ENCODE data around the gene PTPRN2. TPM values are rescaled to one million over a fixed set of nuclear protein-coding genes. Genes with fewer than 3 reads are reported as not detected.
"Not testable (repeated sequence)": the region's sequence is repeated elsewhere in the genome, so short reads cannot be mapped to it uniquely, and the experiment has no call there.

Gene PTPRN2
- total RNA-seq, 1 donor from 2014 or later, result 7.8 TPM

GRCh38 chr7:158385496-158386354 lies 201.9 kb downstream of the PTPRN2 start:
- DNase-seq (ENCODE audit: low spot score), result not testable (repeated sequence)

GRCh38 chr7:158384746-158385145 lies 202.9 kb downstream of the PTPRN2 start:
- no peak for DNase-seq (ENCODE audit: low spot score)

DNA sequence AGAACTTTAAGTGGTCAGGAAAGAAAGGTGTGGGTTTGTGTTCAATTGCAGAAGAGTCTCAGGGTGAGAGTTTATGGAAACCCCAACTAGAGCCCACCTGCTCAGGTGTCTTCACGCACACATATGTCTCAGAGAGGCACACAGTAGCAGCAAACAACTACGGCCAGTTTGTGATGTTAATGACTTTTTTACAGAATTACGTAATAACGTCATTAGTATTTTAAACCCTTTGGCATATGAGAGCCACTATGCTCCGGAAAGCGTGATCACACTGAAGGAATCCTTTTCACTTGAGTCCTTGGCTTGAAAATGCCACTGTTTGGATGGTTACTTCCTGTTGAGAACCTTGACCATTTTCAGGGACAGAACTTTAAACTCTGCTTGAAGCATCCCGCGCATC lies 204.0 kb downstream of the PTPRN2 start:
- no peak for DNase-seq (ENCODE audit: low spot score)

DNA sequence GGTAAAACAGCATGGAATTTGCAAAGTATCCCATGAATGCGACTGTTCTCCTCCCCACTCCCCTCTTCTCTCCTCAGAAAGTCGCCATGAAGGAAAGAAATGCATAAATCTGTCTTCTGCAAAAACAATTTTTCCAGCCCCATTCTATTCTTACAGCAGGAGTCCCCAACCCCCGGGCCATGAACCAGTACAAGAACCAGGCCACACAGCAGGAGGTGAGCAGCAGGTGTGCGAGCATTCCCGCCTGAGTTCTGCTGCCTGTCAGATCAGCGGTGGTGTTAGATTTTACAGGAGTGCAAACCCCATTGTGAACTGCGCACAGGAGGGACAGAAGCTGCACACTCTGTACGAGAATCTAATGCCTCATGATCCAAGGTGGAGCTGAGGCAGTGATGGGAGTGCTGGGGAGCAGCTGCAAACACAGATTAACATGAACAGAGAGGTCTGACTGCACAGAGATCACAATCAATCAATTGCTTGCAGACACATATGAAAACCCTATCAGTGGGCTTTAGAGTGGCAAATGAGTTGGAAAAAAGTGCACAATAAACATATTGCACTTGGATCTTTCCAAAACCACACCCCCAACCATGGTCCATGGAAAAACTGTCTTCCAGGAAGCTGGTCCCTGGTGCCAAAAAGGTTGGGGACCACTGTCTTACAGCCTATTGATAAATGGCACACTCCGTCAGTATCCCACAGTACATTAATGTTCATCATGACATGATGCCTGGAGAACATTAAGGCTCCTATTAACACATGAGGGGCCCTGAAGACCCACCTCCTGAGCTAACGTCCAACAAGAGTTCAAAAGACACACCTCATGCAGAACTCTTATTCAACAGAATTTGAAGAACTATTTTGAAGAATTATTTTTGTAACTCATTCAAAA lies 205.0 kb downstream of the PTPRN2 start:
- DNase-seq (ENCODE audit: low spot score), result no peak

DNA sequence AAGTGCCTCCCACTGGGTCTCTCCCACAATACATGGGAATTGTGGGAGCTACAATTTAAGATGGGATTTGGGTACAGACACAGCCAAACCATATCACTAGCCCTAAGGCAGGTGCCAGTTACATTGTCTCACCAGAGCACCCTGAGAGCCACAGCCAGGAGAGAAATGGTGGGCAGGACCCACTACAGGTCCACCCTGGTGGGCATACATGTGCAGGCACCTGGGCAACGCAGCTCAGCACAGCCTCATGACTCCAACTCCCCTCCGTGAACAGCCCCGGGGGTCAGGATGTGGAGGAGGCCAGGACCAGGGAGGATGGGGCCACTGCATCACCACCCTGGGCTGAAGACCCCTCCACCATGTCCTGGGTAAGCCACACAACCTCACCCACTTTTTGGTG lies 205.7 kb downstream of the PTPRN2 start:
- DNase-seq (ENCODE audit: low spot score), result no peak

- DNase-seq (ENCODE audit: low spot score), result no peak
Measured at GRCh38 chr7:158378978-158379377, 208.6 kb downstream of the PTPRN2 start.

DNA sequence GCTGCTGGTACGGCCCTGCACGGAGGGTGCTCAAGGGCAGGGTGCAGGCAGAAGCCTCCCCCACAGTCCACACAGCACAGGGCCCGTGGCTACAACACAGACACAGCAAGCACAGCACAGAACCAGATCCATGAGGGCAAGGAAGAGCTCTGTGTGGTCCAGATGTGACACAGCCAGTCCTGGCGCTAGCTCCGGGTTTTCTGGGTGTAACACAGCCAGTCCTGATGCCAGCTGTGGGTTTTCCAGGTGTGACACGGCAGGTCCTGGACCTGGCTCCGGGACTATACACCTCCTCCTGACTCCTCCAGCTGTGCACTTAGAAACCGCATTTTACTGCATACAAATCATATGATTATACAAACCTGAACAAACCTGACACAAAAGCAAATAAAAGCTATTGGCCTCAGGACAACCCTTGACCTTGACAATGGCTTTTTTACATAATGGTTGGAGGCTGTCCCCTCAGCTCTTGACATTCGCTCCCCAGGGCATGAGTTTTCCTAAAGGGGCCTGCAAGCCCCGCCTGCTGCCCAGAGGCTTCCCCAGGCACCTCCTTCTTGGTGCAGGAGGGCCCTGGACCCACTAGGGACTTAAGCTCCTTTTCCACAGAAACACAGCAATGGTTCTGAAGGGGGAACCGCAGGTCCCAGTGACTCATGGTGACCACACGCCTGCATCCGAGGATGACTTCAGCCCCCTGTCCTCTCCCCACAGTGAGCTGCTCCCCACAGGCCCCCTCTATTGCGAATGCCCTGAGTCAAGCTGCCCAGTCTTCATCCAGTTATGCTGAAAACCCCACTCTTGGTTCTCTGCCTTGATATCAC lies 209.6 kb downstream of the PTPRN2 start:
- DNase-seq (ENCODE audit: low spot score), result no peak

DNA sequence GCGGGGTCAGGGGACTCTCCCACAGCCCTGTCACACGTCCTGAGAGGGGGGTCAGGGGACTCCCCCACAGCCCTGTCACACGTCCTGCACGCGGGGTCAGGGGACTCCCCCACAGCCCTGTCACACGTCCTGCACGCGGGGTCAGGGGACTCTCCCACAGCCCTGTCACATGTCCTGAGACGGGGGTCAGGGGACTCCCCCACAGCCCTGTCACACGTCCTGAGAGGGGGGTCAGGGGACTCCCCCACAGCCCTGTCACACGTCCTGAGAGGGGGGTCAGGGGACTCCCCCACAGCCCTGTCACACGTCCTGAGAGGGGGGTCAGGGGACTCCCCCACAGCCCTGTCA lies 210.8 kb downstream of the PTPRN2 start:
- not testable (repeated sequence) for DNase-seq (ENCODE audit: low spot score)

- not testable (repeated sequence) for DNase-seq (ENCODE audit: low spot score)
Measured at GRCh38 chr7:158376146-158376838, 211.3 kb downstream of the PTPRN2 start.

GRCh38 chr7:158375034-158375433 lies 212.6 kb downstream of the PTPRN2 start:
- DNase-seq (ENCODE audit: low spot score), result no peak

DNA sequence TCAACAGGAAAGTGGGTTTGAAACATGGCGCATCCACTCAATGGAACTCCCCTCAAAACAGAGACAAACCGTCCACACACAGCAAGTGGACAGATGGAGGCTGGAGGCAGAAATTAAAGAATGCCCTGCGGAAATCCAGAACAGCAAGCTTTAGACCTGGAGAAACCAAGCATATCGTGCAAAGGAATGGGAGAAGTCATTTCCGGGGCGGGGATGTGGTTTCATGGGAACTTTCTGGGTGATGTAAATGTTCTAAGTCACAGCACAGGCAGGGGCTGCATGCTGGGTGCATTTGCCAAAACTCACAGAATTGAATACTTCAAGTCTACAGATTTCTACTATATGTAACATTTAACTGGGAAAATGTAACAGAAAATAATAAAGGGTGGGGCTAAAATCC lies 213.0 kb downstream of the PTPRN2 start:
- no peak for DNase-seq (ENCODE audit: low spot score)

- no peak for DNase-seq (ENCODE audit: low spot score)
Measured at GRCh38 chr7:158374146-158374545, 213.5 kb downstream of the PTPRN2 start.

DNA sequence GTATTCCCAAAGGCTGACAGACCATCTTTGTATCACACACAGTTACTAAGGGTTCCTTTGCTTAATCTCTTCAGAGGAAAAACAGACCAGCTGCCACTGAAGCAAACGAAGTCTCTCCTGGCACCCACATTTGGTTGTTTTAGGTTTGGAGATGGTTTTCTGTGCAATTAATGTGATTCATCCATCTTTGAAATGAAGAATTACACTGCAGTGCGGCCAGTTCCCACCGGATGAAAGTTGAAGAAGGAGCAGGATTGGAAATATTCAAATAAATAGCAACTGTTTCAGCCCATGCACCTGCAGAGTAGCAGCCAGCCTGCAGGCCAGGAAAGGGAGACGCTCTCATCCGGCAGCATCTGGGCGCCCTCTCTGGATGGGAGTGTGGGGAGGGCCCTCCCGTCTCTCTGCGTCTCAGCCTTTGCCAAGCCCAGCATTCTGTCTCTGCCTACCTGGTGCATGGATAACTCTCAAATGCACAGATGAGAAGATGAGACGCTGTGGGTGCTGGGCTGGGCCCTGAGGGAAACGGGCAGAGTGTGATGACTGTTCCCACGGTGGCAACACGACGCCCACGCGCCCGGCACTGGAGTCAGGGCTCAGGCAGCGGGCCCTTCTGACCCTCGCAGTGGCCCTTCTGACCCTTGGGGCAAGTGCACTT lies 214.0 kb downstream of the PTPRN2 start:
- DNase-seq (ENCODE audit: low spot score), result no peak

GRCh38 chr7:158372400-158373342 lies 215.0 kb downstream of the PTPRN2 start:
- no peak for DNase-seq (ENCODE audit: low spot score)

DNA sequence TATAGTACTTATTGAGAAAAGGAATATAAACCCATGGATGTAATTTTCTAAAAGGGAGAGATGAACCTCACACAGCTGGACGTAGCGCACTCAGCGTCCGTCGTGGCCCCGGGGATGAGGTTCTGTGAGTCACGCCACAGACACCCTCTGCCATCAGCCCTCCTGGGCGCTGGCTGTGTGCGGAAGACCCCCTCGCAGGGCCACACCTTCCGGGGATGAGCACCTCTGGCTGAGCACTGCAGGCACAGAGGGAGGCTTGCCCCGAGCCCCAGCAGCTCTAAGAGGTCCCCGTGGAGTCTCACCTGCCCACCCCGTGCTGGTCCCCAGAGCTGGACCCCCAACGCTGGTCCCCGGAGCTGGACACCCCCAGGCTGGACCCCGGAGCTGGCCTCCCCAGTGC lies 215.8 kb downstream of the PTPRN2 start:
- DNase-seq (ENCODE audit: low spot score), result no peak

DNA sequence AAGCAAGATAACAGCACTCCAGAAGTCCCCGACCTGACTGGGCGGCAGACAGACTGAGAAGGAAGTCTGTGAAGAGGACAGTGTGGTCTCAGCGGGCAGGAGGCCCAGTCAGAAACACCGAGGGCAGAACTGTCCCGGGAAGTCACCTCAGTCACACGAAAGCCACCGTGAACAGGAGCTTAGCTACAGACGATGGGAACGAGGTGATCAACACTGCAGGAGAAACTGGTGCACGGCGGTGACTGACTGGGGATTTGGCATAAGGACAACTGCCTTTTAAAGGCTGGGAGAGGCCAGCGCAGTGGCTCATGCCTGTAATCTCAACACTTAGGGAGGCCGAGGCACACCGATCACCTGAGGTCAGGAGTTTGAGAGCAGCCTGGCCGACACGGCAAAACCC lies 217.8 kb downstream of the PTPRN2 start:
- DNase-seq (ENCODE audit: low spot score), result no peak

DNA sequence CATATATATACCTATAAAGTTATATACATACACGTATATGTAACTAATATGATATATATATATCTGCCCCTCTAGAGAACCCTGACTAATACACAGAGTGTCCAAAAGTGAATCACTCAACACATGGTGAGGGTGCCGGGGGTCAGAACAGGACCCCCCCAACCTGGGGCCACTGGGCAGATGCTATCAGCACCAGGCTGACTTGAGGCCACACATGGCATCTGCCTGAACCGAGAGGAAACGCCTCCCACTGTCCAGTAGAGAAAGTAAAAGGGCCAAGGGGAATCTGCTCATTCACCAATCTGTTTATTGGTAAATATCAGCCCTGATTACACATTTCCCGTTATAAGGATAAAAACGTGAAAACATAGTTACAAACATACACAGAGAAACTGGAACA lies 218.3 kb downstream of the PTPRN2 start:
- DNase-seq (ENCODE audit: low spot score), result no peak

DNA sequence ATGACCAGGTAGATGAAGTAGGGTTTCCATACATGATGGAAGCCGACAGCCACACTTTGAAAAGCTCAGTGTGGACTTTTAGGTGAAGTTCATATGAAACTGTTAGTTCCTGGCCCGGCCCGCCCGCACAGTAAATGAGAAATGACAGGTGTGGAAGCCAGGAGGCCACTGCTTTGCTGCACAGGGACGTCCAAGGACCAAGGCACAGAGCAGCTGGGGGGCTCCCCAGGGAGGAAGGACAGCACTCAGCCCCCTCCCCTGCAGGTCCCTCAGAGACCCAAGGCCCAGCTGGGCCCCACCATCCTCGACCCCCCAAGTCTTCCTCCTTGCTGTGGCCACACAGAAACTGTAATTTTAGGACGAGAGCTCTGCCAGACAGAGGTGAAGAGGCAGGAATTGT lies 219.2 kb downstream of the PTPRN2 start:
- DNase-seq (ENCODE audit: low spot score), result no peak

DNA sequence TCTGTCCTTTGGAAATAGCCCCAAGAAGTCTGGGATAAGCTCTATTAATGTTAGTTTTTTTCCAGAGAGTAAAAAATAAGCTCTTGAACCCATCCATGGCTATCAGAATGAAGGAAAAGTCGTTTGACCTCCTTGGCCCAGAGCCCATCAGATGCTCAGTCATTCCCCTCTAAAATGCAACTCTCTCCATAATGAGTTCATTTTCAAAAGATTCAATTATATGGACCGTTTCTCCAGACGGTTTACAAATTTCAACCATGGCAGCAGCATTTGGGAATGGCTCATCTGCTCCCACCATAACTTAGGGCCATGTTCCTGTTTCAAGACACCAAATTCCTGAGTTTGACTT lies 220.0 kb downstream of the PTPRN2 start:
- no peak for DNase-seq (ENCODE audit: low spot score)
